Peyer's patch (tissue), 4 donors: ENCODE data around the gene MAEA. TPM values are rescaled to one million over a fixed set of nuclear protein-coding genes. Genes with fewer than 3 reads are reported as not detected.
"Not testable (repeated sequence)": the region's sequence is repeated elsewhere in the genome, so short reads cannot be mapped to it uniquely, and the experiment has no call there.

ENCODE experiments used
- DNase-seq, 3 donors: peaks; one replicate each; pipeline ENCODE4 v3.0.0-alpha.2; 2017 to 2019
- H3K27ac ChIP-seq, 4 donors: fragments of 200-600 bp; sonication (generic); one replicate each; pipeline ENCODE4 v1.5.1; 2016 to 2019
- H3K27me3 ChIP-seq, 2 donors: fragments of 200-600 bp; sonication (generic); one replicate each; pipeline ENCODE4 v1.5.1; 2019
- H3K36me3 ChIP-seq, 3 donors: fragments of 200-600 bp; sonication (generic); one replicate each; pipeline ENCODE4 v1.5.1; 2016 to 2019
- H3K4me1 ChIP-seq, 4 donors: fragments of 200-600 bp; sonication (generic); one replicate each; pipeline ENCODE4 v1.5.1; 2016 to 2019
- H3K4me3 ChIP-seq, 4 donors: fragments of 200-600 bp; sonication (generic); 1 replicate in 3 of 4; 2 replicates in 1 of 4; pipeline ENCODE4 v1.5.1; 2016 to 2019; ENCODE audit warnings: mild to moderate bottlenecking in 1 of 4
- H3K9me3 ChIP-seq, 4 donors: fragments of 200-600 bp; sonication (generic); one replicate each; pipeline ENCODE4 v1.5.1; 2016 to 2019; ENCODE audit warnings: mild to moderate bottlenecking in 1 of 4
- POLR2A ChIP-seq, 2 donors: fragments of 450-650 bp; IDR thresholded peaks; one replicate each; pipeline ENCODE4 v1.5.1; 2017; ENCODE audit warnings: antibody characterized with exemption in 2 of 2, mild to moderate bottlenecking in 2 of 2, moderate library complexity in 2 of 2
- total RNA-seq, 4 donors: library from RNA; depleted of rRNA; stranded (reverse); fragments of >200 nt; gene quantifications; one replicate each; pipeline ENCODE4 v1.1.0, GENCODE V29; 2016
- TF ChIP-seq, protein P1 (sequence below), 6 experiments: fragments of 450-650 bp in 4 of 6; fragments of 200-600 bp in 2 of 6; sonication (generic) in 1 of 6; IDR thresholded peaks; one replicate each; pipeline ENCODE4 v1.5.1; 2017 to 2019; ENCODE audit warnings: antibody characterized with exemption in 6 of 6, mild to moderate bottlenecking in 3 of 6, moderate library complexity in 1 of 6

MAEA gene
- total RNA-seq, 4 donors from 2014 or later = 112 to 200 (median 143) TPM

DNA sequence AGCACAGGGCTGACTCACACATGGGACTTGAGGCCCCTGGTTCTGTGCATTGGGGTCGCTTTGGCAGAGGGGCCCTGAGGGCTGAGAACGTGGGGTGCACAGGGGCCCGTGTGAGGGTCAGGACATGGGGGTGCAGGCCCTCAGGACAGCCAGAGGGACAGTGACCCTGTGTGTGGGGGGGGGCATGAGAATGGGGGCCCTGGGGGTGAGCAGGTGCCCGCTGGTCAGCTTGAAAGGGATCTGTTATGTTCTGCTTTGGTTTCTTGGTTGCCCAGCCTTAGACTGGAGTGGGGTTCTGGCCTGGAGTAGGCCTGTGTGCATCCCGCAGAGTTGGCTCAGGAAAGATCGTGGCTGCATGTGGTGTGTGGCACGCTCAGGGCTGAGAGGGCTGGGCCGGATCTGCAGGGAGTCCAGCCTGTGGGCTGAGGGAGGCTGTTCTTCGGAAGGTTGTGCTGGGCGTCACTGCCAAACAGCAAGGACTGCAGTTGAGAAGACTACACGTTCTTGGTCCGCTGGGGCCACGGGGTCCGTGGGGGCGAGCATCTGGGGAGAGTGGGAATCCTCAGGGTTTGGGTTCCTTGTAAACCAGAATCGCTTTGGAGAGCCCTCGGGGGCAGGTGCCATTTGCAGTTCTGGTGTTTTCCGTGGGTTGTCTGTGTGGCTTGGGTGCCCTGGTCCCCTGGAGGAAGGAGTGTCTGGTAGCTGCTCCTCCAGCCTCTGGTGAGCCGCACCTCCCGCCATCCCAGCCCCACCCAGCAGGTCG, 42.1 kb downstream of the MAEA start:
- TF ChIP-seq, protein P1, sequence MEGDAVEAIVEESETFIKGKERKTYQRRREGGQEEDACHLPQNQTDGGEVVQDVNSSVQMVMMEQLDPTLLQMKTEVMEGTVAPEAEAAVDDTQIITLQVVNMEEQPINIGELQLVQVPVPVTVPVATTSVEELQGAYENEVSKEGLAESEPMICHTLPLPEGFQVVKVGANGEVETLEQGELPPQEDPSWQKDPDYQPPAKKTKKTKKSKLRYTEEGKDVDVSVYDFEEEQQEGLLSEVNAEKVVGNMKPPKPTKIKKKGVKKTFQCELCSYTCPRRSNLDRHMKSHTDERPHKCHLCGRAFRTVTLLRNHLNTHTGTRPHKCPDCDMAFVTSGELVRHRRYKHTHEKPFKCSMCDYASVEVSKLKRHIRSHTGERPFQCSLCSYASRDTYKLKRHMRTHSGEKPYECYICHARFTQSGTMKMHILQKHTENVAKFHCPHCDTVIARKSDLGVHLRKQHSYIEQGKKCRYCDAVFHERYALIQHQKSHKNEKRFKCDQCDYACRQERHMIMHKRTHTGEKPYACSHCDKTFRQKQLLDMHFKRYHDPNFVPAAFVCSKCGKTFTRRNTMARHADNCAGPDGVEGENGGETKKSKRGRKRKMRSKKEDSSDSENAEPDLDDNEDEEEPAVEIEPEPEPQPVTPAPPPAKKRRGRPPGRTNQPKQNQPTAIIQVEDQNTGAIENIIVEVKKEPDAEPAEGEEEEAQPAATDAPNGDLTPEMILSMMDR (IDR thresholded peaks at IDR 0.05) = no peak
- no peak for TF ChIP-seq POLR2A (IDR thresholded peaks at IDR 0.05)
- no peaks in the 10 kb centered on the region for H3K9me3 ChIP-seq
- no peaks in the 10 kb centered on the region for H3K4me1 ChIP-seq
- H3K27me3 ChIP-seq = no peaks in the 10 kb centered on the region
- H3K27ac ChIP-seq = peak overlapping the region in 1 of 4 donors; percentile 39
- H3K4me3 ChIP-seq = no peak overlapping the region
- DNase-seq = no peak
- peaks cover 0 to 77% (median 0%) of the 10 kb centered on the region in 3 donors for H3K36me3 ChIP-seq

DNA sequence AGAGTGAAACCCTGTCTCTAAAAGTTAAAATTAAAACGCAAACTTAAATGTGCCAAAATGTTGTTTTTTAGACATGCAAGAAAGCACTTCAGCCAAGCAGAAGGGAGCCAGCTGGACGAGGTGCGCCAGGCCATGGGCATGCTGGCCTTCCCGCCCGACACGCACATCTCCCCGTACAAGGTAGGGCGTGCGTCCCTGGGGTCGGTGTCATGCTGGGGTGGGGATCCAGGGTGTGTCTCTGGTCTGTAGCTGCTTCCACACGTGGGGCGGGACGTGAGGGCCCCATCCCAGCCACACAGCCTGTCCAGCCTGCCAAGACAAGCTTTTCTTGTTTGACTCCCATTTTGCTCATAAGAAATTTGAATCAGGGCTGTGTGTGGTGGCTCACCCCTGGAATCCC, 43.0 kb downstream of the MAEA start:
- no peak for DNase-seq
- TF ChIP-seq, protein P1 (IDR thresholded peaks at IDR 0.05) = no peak
- no peak for TF ChIP-seq POLR2A (IDR thresholded peaks at IDR 0.05)
- H3K9me3 ChIP-seq = no peaks in the 10 kb centered on the region
- H3K27ac ChIP-seq = no peak overlapping the region
- no peaks in the 10 kb centered on the region for H3K4me1 ChIP-seq
- no peaks in the 10 kb centered on the region for H3K27me3 ChIP-seq
- H3K36me3 ChIP-seq = peaks cover 0 to 77% (median 0%) of the 10 kb centered on the region in 3 donors
- H3K4me3 ChIP-seq = no peak overlapping the region

DNA sequence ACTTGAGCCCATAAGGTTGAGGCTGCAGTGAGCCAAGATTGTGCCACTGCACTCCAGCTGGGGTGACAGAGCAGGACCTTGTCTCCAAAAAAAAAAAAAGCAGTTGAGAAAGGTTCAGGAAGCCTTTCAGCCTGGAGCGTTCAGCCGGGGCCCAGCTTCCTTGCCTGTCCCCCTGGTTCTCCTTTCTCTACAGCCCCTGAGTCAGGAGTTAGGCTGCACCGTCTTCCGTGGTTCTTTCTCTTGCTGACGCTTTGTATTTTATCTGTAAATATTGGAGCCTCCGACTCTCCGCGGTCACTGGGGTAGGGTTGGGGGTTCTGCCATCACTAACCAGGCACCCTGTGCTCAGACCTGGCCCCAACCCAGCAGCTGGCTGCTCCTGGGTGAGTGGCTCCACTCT, 43.6 kb downstream of the MAEA start:
- Histone ChIP-seq H3K27ac (no peak overlapping the region), H3K9me3 (no peaks in the 10 kb centered on the region), H3K36me3 (peaks cover 0 to 77% (median 0%) of the 10 kb centered on the region in 3 donors), H3K4me1 (no peaks in the 10 kb centered on the region), H3K4me3 (no peak overlapping the region), H3K27me3 (no peaks in the 10 kb centered on the region)
- TF ChIP-seq, protein P1 (IDR thresholded peaks at IDR 0.05) = no peak
- TF ChIP-seq POLR2A (IDR thresholded peaks at IDR 0.05) = no peak
- DNase-seq = no peak

DNA sequence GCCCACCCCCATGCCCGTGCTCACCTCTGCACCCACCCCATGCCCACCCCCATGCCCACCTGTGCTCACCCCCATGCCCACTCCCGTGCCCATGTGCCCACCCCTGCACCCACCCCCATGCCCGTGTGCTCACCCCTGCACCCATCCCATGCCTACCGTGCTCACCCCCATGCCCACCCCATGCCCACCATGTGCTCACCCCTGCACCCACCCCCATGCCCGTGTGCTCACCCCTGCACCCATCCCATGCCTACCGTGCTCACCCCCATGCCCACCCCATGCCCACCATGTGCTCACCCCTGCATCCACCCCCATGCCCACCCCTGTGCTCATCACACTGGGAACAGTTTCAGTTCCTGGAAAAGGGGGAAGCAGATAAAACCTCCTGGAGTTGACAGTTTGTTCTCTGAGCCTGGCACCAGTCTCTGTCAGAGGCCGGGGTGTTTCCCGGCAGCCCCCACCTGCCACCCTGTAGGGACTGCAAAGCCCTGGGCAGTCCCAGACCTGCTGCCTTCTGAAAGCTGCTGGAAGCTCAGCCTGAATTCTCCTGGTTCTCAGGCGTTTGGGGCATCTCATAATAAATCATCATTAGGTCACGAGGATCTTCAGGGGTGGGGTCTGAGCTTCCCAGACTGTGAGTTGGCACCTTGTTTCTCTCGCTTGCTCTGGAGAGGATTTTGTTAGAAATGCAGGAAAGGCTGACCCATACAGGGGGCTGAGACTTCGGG, 44.3 kb downstream of the MAEA start:
- not testable (repeated sequence) for H3K9me3 ChIP-seq, H3K27me3 ChIP-seq, H3K4me1 ChIP-seq, H3K27ac ChIP-seq, DNase-seq, H3K4me3 ChIP-seq
- peaks cover 0 to 77% (median 0%) of the 10 kb centered on the region in 3 donors for H3K36me3 ChIP-seq

DNA sequence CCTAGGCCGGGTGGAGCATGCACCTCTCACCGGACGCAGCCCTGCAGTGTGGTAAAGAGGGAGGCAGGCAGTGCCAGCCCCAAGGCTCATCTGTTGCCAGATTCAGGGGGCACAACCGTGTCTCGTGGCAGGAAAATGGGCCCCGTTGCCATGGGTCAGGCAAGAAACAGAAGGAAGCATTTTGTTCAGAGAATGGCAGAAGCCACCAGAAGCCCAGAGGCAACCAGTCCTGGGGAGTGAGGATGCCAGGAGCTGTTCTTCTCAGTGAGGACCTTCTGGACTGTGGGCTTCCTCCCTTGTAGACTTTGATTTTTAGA, 44.8 kb downstream of the MAEA start:
- Histone ChIP-seq H3K27ac (no peak overlapping the region), H3K27me3 (no peaks in the 10 kb centered on the region), H3K36me3 (peaks cover 0 to 77% (median 0%) of the 10 kb centered on the region in 3 donors), H3K4me3 (no peak overlapping the region), H3K9me3 (no peaks in the 10 kb centered on the region), H3K4me1 (no peaks in the 10 kb centered on the region)
- no peak for DNase-seq
- TF ChIP-seq, protein P1 (IDR thresholded peaks at IDR 0.05) = no peak
- TF ChIP-seq POLR2A (IDR thresholded peaks at IDR 0.05) = no peak

DNA sequence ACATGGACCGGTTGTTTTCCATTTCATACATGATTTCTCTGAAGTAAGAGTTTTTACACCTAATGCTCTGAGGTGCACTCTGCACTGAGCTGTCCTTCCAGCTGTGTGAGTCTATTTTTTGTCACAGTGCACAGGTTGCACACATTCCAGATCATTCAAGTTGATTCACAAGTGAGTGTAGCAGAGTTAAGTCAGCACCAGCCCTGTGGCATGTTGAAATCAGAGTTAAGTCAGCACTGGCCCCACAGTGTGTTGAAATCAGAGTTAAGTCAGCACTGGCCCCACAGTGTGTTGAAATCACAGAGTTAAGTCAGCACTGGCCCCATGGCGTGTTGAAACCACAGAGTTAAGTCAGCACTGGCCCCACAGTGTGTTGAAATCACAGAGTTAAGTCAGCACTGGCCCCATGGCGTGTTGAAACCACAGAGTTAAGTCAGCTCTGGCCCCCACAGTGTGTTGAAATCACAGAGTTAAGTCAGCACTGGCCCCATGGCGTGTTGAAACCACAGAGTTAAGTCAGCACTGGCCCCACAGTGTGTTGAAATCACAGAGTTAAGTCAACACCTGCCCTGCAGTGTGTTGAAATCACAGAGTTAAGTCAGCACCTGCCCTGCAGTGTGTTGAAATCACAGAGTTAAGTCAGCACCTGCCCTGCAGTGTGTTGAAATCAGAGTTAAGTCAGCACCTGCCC, 45.6 kb downstream of the MAEA start:
- H3K4me3 ChIP-seq = not testable (repeated sequence)

More for the DNA sequence above, 45.6 kb downstream of the MAEA start:
- H3K4me1 ChIP-seq, H3K27me3 ChIP-seq, DNase-seq, H3K9me3 ChIP-seq: not testable (repeated sequence)
- Histone ChIP-seq H3K27ac (peak overlapping the region in 1 of 4 donors; percentile 30), H3K36me3 (peaks cover 0 to 80% (median 0%) of the 10 kb centered on the region in 3 donors)
